GM19043 (cell line): ENCODE measurements around the gene ITPKB.

Experiments used
- ATAC-seq: cut with Tn5 transposase; IDR thresholded peaks from one replicate; pipeline ENCODE4 v1.9.1; 2021; ENCODE audit warnings: low read depth; ENCODE audit not compliant: unreplicated experiment

Gene ITPKB

GRCh38 chr1:226688056-226688748 lies 50.9 kb downstream of the ITPKB start:
- ATAC-seq, result no peak

- no peak for ATAC-seq
Observed at GRCh38 chr1:226687426-226687825, 51.7 kb downstream of the ITPKB start.

- no peak for ATAC-seq
Observed at GRCh38 chr1:226686440-226687425, 52.3 kb downstream of the ITPKB start.

- no peak for ATAC-seq
Observed at GRCh38 chr1:226685196-226685820, 53.8 kb downstream of the ITPKB start.

GRCh38 chr1:226684026-226684425 lies 55.1 kb downstream of the ITPKB start:
- ATAC-seq, result no peak

- ATAC-seq, result no peak
Observed at GRCh38 chr1:226682871-226683814, 55.9 kb downstream of the ITPKB start.

GRCh38 chr1:226681652-226682493 lies 57.2 kb downstream of the ITPKB start:
- no peak for ATAC-seq

GRCh38 chr1:226680653-226681052 lies 58.4 kb downstream of the ITPKB start:
- no peak for ATAC-seq

- ATAC-seq, result peak; percentile 55
Observed at GRCh38 chr1:226679853-226680516, 59.1 kb downstream of the ITPKB start.

GRCh38 chr1:226679262-226679661 lies 59.8 kb downstream of the ITPKB start:
- ATAC-seq, result no peak

GRCh38 chr1:226678701-226679100 lies 60.4 kb downstream of the ITPKB start:
- ATAC-seq, result no peak

GRCh38 chr1:226678251-226678650 lies 60.8 kb downstream of the ITPKB start:
- ATAC-seq, result no peak

GRCh38 chr1:226677027-226678020 lies 61.8 kb downstream of the ITPKB start:
- ATAC-seq, result no peak

GRCh38 chr1:226676381-226676780 lies 62.7 kb downstream of the ITPKB start:
- no peak for ATAC-seq

- no peak for ATAC-seq
Observed at GRCh38 chr1:226675715-226676357, 63.2 kb downstream of the ITPKB start.

- ATAC-seq, result peak; percentile 84
Observed at GRCh38 chr1:226674892-226675714, 64.0 kb downstream of the ITPKB start.
